Hepatocyte (in vitro differentiated cells): ENCODE measurements around the gene PPP1R3D.

Experiments used
- CTCF ChIP-seq: fragments of 200-600 bp; sonication (generic); IDR thresholded peaks from 2 replicates; pipeline ENCODE4 v1.5.1; 2016; ENCODE audit warnings: antibody characterized with exemption, mild to moderate bottlenecking; ENCODE audit not compliant: poor library complexity
- EZH2 ChIP-seq: fragments of 200-600 bp; sonication (generic); IDR thresholded peaks from 2 replicates; pipeline ENCODE4 v1.6.1; 2016; ENCODE audit warnings: antibody characterized with exemption, mild to moderate bottlenecking, borderline replicate concordance

- no peak for TF ChIP-seq EZH2
- no peak for TF ChIP-seq CTCF
Observed at GRCh38 chr20:59923514-59923913, 16.6 kb downstream of the PPP1R3D start.
